Inferior parietal cortex (tissue), 1 donor: ENCODE data around the gene GABARAPL2.
A peak's percentile ranks its signal among the peaks of the same experiment; 100 is the strongest.

Source experiments
- DNase-seq: peaks from one replicate; pipeline ENCODE4 v3.0.0-alpha.2; 2016; ENCODE audit errors: extremely low spot score

Gene GABARAPL2

DNA sequence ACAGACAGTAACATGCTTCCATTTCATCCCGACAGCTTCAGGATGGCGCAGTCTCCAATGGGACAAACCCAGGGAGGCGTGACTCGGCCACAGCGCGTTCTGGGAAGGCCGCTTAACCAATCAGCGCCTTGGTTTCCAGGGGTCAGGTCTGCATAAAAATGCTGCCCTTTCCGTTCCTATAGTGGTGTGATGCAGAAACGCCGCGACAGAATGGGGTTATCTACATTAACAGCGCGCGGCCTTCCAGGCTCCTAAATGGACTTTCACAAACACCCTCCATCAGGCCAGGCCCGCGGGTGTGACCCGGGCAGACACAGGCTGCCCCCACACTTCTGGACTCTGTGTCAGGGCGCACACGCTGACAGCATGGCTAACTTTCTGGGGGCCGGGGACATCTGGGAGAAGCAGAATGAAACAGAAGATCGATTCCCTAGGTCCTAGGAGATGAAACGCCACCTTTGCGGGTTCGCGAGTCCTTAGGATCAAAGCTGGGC lies 10.9 kb upstream of the GABARAPL2 start:
- DNase-seq, result peak; percentile 87

DNA sequence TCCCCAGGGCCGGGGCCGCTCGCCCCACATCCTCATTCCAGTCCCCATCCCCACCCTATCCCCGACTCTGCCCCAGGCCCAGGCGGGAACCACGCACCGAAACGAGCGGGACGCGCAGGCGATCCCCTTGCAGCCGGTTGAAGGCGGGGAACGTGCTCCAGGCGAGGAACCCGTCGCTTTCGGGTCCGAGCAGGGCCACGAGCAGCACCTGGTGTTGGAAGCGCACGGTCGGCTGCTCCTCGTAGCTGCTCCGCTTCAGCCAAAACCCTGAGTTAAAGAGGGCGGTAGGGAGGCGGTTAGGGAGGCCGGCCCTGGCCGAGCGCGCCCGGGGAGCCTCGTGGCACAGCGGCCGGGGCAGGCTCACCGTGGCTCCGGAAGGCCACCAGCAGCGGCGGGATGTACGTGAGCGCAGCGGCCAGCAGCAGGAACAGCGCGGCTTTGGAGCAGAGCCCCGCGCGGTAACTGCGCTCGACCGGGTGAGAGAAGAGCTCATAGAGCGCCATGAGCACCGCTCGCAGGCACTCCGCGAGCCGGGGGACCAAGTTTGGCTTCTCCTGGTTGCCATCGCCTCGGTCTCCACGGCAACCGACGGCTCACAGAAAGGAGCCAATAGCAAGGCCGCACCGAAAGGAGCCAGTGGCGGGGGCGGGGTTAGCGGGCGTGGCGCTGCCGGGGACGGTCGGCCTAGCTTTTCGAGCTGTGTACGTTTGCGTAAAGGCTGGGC lies 10.3 kb upstream of the GABARAPL2 start, which contains the start of gene TMEM231:
TSS of gene TMEM231 (minus strand) at position 546 of the 724 bp plus-strand sequence. CDS start at position 503, 43 bp downstream.
- DNase-seq, result peak; percentile 93

DNA sequence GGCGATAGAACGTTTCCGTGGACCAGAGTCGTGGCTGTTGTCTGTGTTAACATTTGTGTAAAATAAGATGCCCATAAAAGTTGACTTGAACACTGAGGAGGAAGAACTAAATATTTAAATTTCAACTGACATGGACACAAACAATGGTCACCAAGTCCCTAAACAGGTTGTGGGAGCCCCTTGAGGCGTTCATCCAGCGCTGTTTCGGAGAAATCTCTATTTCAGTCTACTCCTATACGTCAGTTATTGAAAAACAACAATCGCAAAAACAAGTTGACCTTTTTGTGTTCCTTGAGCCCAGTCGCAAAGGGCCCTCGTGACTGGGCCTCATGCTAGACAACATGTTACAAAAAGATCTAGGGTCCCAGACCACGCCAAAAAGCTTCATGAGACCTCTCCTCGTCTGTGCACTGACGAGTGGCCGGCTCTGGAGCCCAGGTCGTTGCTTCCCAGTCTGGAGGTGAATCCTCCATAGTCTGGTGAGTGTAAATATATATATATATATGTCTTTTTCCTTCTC lies 9.7 kb upstream of the GABARAPL2 start:
- no peak for DNase-seq

DNA sequence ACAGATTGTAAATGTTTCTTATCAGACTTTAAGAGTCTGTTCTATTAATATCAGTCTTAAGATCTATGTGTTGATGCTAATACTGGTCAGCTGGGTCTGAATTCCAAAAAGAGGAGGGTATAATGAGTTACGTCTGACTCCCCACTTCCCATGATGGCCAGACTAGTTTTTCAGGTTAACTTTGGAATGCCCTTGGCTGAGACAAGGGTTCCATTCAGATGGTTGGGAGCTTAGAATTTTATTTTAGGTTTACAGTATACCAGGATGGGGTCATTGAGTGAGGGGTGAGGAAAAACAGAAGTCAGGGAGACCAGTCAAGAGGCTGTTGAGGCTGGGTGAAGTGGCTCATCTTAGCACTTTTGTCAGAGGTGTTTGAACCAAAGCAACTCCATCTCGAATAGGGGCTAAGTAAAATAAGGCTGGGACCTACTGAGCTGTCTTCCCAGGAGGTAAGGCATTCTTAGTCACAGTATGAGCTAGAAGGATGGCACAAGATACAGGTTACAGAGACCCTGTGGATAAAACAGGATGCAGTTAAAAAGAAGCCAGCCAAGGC lies 7.3 kb upstream of the GABARAPL2 start:
- DNase-seq, result no peak

DNA sequence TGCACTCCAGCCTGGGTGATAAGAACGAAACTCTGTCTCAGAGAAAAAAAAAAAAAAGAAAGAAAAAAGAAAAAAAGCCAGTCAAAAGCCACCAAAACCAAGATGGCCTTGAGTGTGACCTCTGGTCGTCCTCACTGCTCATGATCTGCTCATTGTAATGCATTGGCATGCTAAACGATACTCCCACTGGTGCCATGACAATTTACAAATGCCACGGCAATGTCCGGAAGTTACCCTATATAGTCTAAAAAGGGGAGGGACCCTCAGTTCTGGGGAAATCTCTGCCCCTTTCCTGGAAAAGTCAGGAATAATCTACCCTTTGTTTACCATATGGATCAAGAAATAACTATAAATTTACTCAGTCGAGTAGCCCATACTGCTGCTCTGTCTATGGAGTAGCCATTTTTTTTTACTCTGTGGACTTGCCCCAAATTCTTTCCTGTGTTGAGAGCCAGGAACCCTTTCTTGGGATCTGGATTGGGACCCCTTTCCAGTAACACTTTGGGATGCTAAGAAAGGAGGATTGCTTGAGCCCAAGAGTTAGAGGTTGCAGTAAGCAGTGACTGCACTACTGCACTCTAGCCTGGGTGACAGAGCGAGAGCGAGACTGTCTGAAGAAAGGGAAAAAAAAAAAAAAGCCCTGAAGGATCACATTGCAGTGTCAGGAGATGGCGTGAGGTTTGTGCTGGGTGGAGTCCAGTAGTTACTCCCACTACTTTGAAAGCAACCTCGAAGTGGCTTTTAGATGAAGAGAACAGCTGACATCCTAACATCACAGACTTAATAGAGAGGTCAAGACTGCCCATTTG lies 6.4 kb upstream of the GABARAPL2 start:
- no peak for DNase-seq

DNA sequence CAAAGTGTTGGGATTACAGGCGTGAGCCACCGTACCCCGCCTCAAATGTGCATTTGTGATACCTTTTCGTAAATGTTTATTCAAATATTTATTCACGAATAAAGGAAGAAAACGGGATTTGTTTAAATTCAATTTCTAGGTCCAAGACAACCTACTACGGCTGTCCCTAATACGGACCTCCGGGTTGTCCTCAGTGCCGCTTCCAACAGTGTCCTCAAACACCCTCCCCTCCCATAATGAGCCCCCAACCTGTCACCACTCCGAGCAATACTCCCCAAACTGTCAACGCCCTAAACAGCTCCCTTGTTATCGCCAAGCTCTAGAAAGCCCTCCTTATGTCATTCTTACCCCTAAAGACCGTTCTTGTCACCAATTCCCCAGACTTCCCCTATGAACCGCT lies 539 bp upstream of the GABARAPL2 start:
- no peak for DNase-seq

DNA sequence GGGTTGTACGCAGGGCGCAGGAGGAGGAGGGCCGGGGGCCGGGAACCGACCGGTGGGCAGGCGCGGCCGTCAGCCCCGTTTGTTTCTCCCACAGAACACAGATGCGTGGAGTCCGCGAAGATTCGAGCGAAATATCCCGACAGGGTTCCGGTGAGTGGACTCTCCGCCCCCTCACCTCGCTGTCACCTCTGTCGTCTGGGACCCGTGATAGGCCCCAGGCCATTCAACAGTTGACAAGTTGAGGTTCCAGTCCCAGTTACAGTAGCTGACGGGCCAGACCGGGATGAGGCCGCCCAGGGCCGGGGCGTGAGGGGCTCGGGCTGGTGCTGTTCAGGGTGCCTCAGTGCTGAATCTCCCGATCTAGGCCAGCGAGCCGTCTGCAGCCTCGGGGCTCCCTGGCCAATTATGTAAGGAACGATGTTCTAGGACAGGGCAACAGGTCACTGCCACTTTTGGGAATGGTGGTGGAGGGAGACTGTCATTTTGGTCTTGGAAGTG lies 628 bp downstream of the GABARAPL2 start:
- DNase-seq, result no peak

DNA sequence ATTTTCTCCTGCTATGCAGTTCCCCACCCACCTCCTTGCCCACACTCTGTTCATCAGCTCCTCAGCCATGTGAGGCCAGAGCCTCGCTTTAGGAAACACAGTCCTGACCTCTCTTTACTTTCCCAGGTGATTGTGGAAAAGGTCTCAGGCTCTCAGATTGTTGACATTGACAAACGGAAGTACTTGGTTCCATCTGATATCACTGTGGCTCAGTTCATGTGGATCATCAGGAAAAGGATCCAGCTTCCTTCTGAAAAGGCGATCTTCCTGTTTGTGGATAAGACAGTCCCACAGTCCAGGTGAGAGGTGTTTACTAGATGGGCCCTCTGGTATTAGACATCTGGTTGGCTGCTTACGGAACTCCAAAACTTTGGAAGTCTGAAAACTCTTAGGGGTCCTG lies 1.7 kb downstream of the GABARAPL2 start:
- DNase-seq, result no peak

DNA sequence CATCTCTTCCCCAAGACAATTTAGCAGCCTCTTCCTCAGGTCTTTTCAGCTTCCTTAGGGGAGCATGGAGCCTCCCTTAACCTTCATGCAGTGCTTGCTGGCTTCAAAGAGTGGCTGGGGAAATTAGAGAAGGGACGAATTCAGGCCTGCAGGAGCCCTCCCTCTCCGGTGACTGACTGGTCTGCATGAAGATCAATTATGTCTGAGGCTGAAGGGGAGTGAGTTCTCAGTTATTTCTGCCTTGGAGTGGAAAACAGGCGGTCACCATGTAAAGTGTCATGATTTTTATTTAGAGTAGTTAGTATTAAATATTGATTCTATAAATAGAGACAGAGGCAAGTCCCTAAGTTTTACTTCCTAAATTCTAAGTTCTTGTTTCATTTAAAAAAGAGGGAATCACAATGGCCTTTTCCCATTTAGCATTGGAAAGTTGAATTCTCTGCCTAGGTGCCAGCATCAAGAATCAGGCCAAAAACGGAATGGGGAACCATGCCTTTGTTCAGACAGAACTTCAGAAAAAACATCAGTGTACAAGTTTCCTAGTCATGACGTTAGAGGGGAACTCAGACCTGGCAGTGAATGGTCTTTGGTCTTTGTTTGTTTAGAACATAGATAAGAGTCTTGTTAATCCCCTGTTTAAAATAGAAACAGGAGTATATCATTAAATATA lies 4.4 kb downstream of the GABARAPL2 start:
- no peak for DNase-seq

DNA sequence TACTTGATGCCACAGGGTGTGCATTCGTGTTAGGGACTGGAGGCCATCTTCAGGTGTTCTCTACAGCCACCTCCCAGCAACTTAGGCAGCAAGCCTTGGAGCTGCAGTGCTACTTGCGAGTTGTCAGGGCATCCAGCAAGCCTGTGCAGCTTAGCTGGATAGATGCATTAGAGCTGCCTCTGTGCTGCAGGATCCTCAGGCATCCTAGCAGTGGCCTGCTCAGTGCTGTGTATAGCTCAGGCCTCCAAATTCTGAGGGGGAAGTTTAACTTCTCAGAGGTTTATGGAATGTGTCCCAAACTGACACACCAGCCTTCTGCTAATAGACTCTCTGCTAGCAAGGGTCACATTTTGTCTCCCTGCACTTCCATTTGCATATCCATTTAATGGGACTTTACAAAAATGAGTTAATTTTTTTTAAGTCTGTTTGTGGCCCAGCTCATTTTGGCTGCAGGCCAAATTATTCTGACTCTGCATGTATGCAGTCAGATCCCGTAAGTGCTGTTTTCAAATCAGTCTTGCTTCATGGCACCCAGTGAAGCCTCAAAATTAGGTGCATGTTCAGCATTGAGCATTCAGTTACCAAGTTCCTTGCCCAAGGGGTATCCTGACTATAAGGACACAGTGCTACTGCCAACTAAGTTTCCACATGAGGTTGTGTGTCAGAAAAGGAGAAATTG lies 6.8 kb downstream of the GABARAPL2 start:
- no peak for DNase-seq

DNA sequence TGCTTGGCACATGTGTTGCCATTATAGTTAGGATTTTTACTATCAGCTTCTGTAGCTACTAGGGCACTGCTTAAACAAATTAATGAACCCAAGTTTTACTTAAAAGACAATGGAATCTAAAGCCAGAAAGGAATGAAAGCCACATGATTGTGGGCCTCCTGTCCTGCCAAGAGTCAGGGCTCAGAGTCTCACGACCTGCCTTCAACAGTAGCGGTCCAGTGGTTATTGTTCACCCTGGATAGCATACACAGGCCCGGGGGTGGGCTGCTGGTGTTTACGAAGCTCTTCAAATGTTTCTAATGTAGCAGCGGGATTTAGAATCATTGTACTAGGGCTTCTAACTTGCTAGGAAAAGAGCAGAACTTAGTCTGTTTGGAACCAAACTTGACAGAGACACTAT lies 7.8 kb downstream of the GABARAPL2 start:
- no peak for DNase-seq

DNA sequence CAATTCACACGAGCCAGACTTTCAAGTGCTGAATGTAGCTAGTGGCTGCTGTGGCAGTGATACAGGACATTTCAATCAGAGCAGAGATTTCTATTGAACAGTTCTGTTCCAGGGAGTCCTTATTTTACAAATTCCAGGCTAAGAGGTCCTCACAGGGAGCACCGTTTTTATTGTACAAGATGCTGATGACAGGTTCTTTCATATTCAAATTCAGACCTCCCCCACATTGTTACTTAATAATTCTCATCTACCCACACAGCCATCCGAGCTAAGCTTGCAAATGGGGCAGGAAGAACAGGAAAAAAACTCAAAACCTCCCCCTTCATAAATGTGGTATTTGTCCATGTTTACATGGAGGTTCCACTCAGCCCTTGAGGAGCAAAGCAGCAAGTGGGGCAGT lies 9.8 kb downstream of the GABARAPL2 start:
- no peak for DNase-seq

DNA sequence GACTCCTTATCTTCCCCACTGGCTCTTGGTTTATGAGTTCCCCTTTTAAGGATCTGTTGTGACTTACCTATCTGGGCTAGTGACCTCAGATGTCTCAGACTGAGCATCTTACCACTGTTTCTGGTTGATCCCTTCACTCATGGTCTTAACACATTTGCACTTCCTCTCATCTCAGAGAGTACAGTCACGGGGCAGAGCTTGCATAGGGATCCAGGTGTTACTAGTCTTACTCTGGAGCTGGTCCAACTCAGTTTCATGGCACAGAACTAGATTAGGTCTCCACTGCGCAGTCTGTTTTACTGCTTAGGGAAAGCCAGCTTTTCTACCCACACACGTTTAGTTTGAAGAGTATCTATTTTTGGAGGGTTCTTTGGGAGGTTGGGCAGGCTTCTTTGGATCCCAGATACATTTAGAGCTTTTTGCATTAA lies 10.2 kb downstream of the GABARAPL2 start:
- no peak for DNase-seq

DNA sequence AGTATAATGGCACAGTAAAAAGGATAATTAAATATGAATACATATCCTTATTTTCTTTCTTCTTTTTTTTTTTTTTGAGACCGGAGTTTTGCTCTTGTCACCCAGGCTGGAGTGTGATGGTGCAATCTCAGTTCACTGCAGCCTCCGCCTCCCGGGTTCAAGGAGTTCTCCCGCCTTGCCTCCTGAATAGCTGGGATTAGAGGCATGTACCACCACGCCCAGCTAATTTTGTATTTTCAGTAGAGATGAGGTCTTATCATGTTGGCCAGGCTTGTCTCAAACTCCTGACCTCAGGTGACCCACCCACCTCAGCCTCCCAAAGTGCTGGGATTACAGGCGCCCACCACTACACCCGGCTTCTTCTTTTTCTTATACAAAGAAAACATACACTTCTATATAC lies 12.0 kb downstream of the GABARAPL2 start:
- no peak for DNase-seq

DNA sequence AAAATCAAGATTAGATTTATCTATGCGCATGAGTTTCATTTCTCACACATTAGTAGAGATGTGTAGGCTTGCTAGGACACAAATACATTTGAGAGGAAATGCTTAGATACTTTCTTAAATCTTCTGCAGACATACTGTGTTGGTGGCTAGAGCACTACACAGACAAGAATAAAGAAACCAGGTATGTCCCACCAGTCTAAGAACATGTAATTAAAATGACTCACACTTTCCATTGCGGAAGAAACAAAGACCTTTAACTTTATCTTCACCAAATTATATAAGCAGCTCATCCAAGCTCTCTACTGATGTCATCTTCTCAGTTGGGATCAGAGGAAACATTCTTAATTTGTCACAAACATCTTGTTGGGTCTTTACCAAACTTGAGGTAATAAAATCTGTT lies 12.5 kb downstream of the GABARAPL2 start:
- DNase-seq, result no peak

DNA sequence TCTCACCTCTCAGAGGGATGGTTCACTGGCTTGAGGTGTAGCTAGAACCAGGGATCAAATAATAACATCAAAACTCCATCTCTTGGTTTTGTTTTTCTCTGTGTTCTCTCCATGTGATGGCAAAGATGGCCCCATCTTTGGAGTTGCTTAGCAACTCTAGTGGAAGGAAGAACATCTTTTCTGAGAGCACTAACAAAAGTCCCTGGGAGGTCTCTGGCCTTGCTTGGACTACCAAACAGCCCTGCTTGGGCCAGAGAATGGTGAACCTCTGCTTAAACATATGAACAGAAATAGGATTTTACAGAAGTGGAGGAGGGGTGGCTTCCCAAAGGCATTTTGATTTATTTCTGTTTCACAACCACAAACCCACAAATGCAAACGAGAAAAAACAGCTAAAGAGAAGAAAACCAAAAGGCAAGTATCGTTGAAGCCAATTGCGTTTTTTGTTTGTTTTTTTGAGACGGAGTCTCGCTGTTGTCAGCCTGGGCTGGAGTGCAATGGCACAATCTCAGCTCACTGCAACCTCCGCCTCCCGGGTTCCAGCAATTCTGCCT lies 13.2 kb downstream of the GABARAPL2 start:
- DNase-seq, result no peak

DNA sequence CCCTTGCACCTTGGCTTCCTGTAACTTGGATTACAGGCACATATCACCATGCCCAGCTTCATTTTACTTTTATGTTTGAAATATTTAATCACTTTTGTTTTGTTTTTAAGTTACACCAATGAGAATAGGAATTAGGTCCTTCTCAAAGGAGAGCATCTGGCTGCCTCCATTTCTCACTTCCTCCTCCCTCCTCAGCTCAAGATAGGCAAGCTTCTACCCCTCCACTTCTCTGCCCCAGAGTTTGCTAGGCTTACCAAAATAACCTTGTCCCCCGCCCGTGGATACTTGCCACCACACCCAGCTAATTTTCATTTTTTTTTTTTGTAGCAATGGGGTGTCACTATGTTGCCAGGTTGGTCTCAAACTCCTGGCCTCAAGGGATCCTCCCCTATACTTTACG lies 17.9 kb downstream of the GABARAPL2 start:
- no peak for DNase-seq

DNA sequence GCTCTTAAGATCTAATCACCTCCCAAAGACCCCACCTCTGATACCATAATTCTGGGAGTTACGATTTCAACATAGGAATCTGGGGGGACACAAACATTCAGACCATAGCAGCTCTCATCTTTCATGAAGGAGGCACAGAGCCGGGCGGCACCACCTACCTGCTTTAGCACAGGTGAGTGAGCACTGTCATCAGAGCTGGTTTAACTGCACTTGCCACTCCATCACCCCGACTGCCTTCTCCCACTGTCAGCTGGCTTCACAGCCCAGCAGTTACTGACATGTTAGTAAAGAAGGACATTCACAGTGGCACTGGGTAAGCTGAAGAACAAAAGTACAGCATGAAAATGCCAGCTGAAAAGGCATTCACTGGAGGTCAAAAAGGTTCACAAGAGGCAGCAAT lies 22.5 kb downstream of the GABARAPL2 start:
- no peak for DNase-seq

DNA sequence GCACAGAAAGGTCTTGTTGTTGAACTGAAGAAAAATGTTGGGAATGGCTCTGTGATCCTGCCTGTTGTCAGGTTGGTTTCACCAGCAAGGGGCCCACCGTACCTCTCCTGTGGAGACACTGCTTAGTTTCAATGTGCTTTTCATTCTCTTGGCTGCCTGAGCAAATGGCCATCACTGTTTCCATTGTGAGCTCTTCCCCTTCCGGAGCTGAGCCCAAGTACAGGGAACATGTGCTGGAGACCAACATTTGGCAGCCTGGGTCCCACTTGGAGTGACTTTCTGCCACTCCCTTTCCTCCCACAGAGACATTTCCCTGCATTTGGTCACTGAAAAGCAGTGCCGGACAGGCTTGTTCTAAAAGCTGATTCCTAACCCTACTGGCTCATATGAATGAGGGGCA lies 23.1 kb downstream of the GABARAPL2 start:
- no peak for DNase-seq

DNA sequence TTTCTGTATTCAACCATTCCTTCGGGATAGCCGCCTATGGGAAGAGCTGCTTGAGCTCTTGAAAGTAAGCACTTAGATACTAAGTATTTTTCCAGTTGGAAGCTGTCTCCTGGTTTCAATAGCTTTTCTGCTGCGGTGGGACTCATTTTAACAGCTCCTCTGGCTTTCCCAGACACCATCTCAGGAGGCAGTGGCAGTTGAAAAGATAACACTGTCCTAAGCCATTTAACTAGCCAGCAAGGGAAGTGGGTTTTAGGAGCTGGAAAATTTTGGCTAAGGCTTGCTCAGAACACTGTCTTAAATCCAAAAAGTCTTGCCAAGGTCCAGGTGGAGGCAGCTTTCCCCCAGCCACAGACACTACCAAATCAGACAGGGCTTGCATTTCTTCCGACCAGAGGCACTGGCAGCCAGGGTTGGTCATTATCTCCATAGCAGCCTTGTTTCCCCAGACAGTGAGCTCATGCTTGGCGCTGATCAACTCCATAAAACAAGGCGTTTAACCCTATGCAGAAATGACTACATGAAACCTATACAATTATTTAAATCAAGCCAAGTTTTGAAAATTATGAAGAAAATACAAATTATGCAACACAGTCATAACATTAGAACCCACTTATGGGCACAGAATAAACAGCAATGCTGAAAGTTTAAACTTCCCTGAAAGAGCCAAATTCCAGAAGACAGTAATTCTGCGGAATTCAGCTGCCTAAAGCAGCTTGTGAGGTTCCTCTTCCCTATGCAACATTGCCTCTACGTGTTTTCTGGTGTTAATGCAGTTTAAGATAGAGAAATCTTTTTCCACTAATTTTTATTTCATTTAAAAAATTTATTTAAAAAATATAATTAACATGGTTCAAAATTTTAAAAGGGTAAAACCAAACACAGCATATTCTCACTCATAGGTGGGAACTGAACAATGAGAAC lies 25.0 kb downstream of the GABARAPL2 start:
- no peak for DNase-seq
